ENCODE data around the gene NRCAM.

Gene NRCAM

DNA sequence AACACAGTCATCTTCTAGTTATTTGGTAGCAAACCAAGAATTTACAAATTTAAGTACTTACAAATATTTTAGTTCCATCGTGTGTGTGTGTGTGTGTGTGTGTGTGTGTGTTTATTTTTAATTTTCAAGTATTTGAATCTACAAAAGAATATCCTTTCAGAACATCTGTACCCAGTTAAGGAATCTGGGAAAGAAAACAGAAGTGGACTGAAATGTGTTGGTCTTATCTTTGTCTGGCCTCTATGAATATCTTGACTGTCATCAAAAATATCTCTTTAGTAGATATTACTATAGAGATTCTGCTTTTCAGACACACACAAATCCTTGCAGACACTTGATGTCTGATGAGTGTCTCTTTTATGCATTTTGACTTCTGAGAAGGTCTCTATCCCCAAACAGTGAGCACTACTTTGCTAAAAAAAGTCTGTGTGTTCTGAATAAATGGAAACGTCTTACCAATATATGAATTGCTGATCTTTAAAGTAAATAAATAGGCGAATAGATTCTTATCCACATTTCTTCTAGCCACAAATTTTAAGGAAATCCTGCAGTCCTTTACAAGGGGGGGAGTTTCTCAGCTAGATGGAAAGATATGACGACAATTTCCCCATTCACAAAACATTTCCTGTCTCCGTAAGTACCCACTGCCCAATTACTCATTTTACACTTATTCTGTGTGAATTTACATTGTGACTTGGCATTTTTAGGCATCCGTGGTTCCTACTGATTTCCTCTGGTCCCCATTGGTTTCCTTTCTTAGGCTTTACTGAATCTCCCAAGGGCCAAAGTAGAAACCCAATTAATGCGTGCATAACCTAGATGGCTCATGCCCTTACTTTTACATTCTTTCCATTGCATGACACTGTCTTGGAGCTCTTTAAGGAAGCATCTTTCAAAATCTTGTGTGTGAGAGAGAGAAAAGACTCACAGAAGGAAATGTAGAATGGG, 36.0 kb downstream of the NRCAM start:
- no peak for FAIRE-seq
- DNase-seq (ENCODE audit: insufficient read length, low spot score), result no peak

DNA sequence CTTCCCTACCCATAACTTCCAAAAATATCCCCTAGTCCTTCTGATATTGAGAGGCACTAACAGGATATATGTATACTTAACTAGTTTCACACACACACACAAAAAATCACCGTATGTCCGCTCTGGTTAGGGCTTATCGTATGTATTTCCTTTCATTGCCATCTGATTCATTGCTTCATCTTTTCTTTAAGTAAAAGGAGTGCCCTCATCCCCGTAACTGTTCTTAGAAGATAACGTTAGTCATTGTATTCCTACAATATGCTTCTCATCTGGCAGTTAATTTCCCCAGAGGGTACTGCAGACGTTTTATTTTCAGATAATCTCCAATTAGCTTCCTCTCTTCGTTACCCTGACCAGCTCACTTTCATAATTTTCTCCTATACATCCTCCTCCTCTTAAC, 37.3 kb downstream of the NRCAM start:
- DNase-seq (ENCODE audit: insufficient read length, low spot score), result no peak
- no peak for FAIRE-seq
- no peak for TF ChIP-seq POU2F2 (IDR thresholded peaks at IDR 0.05; ENCODE audit: low read depth, low read length)
- TF ChIP-seq POLR2AphosphoS5 (IDR thresholded peaks at IDR 0.05; ENCODE audit: low read depth, low read length), result no peak
- TF ChIP-seq TAF1 (IDR thresholded peaks at IDR 0.05; ENCODE audit: low read depth, low read length), result no peak
- TF ChIP-seq POLR2A (IDR thresholded peaks at IDR 0.05; ENCODE audit: low read depth, low read length), result no peak
- no peak for TF ChIP-seq PAX5 (IDR thresholded peaks at IDR 0.05; ENCODE audit: insufficient read depth, low read length, severe bottlenecking)
- TF ChIP-seq SPI1 (IDR thresholded peaks at IDR 0.05; ENCODE audit: low read depth, low read length), result no peak

More for the DNA sequence above, 36.0 kb downstream of the NRCAM start:
- TF ChIP-seq SPI1 (IDR thresholded peaks at IDR 0.05; ENCODE audit: low read depth, low read length), result no peak

DNA sequence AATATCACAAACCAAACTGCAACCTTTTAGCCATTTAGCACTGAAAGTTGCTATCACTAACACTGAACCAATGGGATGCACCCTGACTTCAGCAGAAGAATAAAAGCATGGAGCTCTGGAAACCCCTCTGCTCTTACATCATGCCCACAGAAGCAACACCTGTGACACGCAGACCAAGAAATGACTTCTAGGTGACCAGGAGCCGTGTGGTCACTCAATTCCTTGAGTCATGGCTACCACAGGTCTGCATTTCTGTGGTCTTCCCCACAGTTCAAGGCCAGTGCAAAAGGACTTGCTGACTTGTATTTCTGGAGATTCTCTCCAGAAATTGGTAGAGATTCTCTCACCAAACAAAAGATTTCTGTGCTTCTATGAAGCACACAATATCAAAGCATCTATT, 38.3 kb downstream of the NRCAM start:
- no peak for DNase-seq (ENCODE audit: insufficient read length, low spot score)
- TF ChIP-seq POLR2AphosphoS5 (IDR thresholded peaks at IDR 0.05; ENCODE audit: low read depth, low read length), result no peak
- no peak for TF ChIP-seq SPI1 (IDR thresholded peaks at IDR 0.05; ENCODE audit: low read depth, low read length)
- no peak for TF ChIP-seq PAX5 (IDR thresholded peaks at IDR 0.05; ENCODE audit: insufficient read depth, low read length, severe bottlenecking)
- TF ChIP-seq POLR2A (IDR thresholded peaks at IDR 0.05; ENCODE audit: low read depth, low read length), result no peak
- TF ChIP-seq POU2F2 (IDR thresholded peaks at IDR 0.05; ENCODE audit: low read depth, low read length), result no peak
- TF ChIP-seq TAF1 (IDR thresholded peaks at IDR 0.05; ENCODE audit: low read depth, low read length), result no peak
- no peak for FAIRE-seq

DNA sequence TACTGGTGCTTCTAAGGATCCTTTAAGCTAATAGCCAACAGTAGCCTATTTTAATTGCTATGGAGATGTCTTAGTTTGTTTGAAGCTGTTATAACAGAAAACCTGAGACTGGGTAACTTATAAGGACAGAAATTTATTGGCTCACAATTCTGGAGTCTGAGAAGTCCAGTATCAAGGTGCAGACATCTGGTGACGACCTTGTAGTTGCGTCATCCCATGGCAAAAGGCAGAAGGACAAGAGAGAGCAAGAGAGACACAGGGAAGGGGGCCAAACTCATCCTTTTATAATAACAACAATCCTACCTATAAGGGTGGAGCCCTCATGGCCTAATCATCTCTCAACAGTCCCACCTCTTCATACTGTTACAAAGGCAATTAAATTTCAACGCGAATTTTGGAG, 39.1 kb downstream of the NRCAM start:
- FAIRE-seq (no peak), DNase-seq (ENCODE audit: insufficient read length, low spot score) (no peak)
- TF ChIP-seq PAX5 (IDR thresholded peaks at IDR 0.05; ENCODE audit: insufficient read depth, low read length, severe bottlenecking) (no peak), TAF1 (IDR thresholded peaks at IDR 0.05; ENCODE audit: low read depth, low read length) (no peak), SPI1 (IDR thresholded peaks at IDR 0.05; ENCODE audit: low read depth, low read length) (no peak), POLR2A (IDR thresholded peaks at IDR 0.05; ENCODE audit: low read depth, low read length) (no peak), POLR2AphosphoS5 (IDR thresholded peaks at IDR 0.05; ENCODE audit: low read depth, low read length) (no peak)

DNA sequence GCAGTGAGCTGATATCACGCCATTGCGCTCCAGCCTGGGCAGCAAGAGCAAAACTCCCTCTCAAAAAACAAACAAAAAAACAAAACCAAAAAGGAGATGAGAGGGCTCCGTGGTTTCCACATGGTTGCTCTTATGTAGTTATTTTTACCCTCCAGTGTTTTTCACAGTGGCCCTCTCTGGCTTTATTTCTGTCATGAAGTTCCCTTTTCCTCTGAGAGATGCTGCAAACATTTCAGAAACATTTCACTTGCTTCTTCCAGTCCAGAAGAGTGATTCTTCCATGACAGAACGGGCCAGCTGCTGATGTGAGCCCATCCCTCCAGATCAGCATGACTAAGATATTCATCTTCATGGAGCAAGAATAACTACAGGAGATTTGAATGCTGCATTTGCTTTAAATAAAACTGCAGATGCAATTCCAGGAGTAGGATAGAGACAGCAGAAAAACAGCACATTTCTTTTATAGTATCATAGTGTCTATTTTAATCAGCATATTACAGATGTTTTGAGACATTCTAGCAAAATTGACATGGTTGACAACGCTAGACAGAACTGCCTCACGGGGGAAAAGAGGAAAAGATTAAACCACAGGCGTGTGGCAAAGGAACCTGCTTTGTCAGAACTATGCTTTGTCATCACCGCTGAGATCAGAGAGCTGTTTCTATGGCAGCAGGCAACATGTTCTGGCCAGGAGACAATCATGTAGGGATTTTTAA, 40.3 kb downstream of the NRCAM start:
- FAIRE-seq, result peak; percentile 84
- peak; percentile 36 for TF ChIP-seq SPI1 (IDR thresholded peaks at IDR 0.05; ENCODE audit: low read depth, low read length)
- TF ChIP-seq POLR2AphosphoS5 (IDR thresholded peaks at IDR 0.05; ENCODE audit: low read depth, low read length), result no peak
- peak; percentile 90 for TF ChIP-seq PAX5 (IDR thresholded peaks at IDR 0.05; ENCODE audit: insufficient read depth, low read length, severe bottlenecking)
- TF ChIP-seq TAF1 (IDR thresholded peaks at IDR 0.05; ENCODE audit: low read depth, low read length), result no peak
- no peak for DNase-seq (ENCODE audit: insufficient read length, low spot score)

DNA sequence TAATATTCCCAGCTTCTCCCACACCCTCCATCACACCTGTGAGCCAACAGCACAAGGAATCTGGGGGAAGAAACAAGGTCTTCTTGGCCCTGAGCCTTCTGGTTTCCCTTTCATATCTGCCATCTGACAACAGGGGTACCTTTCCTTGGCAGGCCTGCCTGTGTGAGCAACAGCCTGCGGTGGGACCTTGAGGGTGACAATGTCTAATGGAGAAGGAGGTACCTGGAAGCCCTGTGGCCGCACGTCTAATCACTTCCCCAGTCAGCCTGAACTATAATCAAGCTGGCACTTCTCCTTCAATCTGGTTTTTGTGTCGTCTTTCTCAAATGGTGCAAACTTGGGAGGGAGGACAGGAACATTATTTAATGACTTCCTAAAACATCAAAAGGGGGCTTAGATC, 41.2 kb downstream of the NRCAM start:
- DNase-seq (ENCODE audit: insufficient read length, low spot score), result no peak
- no peak for FAIRE-seq
- TF ChIP-seq POLR2A (IDR thresholded peaks at IDR 0.05; ENCODE audit: low read depth, low read length) (no peak), POU2F2 (IDR thresholded peaks at IDR 0.05; ENCODE audit: low read depth, low read length) (no peak), PAX5 (IDR thresholded peaks at IDR 0.05; ENCODE audit: insufficient read depth, low read length, severe bottlenecking) (no peak), POLR2AphosphoS5 (IDR thresholded peaks at IDR 0.05; ENCODE audit: low read depth, low read length) (no peak), TAF1 (IDR thresholded peaks at IDR 0.05; ENCODE audit: low read depth, low read length) (no peak), SPI1 (IDR thresholded peaks at IDR 0.05; ENCODE audit: low read depth, low read length) (no peak)

DNA sequence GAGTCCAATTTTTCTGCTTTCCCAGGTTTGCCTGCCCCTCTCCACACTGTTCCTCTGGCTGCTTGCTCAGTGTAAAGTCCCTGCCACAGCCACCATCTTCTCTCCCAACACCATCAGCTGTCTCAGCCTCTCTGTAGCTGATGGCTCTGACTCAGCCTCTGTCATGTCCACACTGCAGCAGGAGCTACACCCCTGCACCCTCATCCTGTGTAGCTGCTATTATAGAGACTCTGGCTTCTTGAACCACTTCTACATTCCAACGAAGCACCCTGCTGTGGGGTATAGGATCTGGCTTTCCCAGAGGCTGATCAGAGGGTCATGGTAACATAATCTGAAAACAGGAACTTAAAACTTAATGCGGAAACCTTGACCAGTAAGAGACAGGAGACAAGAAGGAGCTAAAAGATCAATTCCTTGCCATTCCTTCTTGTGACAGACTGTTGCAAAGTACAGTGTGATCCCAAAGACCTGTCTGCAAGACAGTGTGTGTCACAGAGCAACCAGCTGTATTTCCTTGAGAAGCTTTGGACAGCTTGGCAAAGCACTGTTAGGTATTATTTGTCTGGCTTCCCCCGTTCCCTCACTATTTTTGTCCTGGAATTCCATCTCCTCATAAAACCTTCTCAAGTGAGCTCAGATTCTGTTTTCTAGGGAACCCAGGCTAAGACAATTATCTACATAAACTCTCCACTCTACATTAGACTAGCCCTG, 42.3 kb downstream of the NRCAM start:
- FAIRE-seq (no peak), DNase-seq (ENCODE audit: insufficient read length, low spot score) (no peak)
- TF ChIP-seq TAF1 (IDR thresholded peaks at IDR 0.05; ENCODE audit: low read depth, low read length) (no peak), SPI1 (IDR thresholded peaks at IDR 0.05; ENCODE audit: low read depth, low read length) (no peak), POLR2AphosphoS5 (IDR thresholded peaks at IDR 0.05; ENCODE audit: low read depth, low read length) (no peak), POLR2A (IDR thresholded peaks at IDR 0.05; ENCODE audit: low read depth, low read length) (no peak), PAX5 (IDR thresholded peaks at IDR 0.05; ENCODE audit: insufficient read depth, low read length, severe bottlenecking) (no peak), POU2F2 (IDR thresholded peaks at IDR 0.05; ENCODE audit: low read depth, low read length) (no peak)

DNA sequence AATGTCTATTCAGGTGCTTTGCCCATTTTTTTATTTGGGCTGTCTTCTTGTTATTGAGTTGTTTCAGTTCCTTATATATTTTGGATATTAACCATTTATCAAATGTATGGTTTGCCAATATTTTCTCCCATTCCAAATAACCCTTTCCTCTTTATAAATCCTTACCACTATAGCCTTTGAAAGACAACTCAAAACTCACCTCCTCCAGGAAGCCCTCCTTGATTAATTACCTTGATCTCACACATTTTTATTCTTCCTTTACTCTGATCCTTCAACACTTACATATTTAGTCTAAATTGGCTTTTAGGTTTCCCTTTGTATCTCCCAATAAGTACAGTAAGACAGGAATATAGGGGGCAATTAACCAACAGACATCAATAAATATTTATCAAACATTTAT, 42.9 kb downstream of the NRCAM start:
- DNase-seq (ENCODE audit: insufficient read length, low spot score) (no peak), FAIRE-seq (no peak)
- TF ChIP-seq PAX5 (IDR thresholded peaks at IDR 0.05; ENCODE audit: insufficient read depth, low read length, severe bottlenecking) (no peak), POLR2AphosphoS5 (IDR thresholded peaks at IDR 0.05; ENCODE audit: low read depth, low read length) (no peak), SPI1 (IDR thresholded peaks at IDR 0.05; ENCODE audit: low read depth, low read length) (no peak), POLR2A (IDR thresholded peaks at IDR 0.05; ENCODE audit: low read depth, low read length) (no peak)

DNA sequence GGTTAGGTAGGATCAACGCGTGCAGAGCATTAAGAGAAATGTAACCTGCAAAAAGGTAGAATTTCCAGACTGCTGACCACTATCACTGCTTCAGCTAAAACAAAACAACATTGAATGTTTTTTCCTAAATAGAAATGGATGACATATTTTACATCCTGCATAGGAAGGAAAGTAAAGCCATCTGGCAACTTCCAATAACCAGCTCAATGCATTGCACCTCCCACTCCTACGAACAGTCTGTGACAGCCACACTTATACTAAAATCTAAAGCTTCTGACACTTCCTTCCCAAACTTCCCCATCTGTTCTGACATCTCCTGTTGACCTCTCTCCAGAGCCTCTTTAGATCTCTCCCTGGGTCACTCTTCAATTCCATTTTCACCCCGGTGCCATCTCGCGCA, 47.1 kb downstream of the NRCAM start:
- no peak for TF ChIP-seq TAF1 (IDR thresholded peaks at IDR 0.05; ENCODE audit: low read depth, low read length)
- no peak for TF ChIP-seq POLR2A (IDR thresholded peaks at IDR 0.05; ENCODE audit: low read depth, low read length)

More for the DNA sequence above, 47.1 kb downstream of the NRCAM start:
- FAIRE-seq (no peak), DNase-seq (ENCODE audit: insufficient read length, low spot score) (no peak)

Data from GM12891 (cell line).